K562 (cell line): Measurements from ENCODE around the gene STK32C. TPM values are rescaled to one million over a fixed set of nuclear protein-coding genes. Genes with fewer than 3 reads are reported as not detected.
"Not testable (repeated sequence)": the region's sequence is repeated elsewhere in the genome, so short reads cannot be mapped to it uniquely, and the experiment has no call there.

Experiments
- ATAC-seq: fragments of 200-7000 bp; cut with Tn5 transposase; 3 replicates; pipeline ENCODE4 v1.9.1; 2020; ENCODE audit warnings: moderate library complexity
- BruUV-seq: library from RNA; stranded (reverse); fragments of 400-500 nt; replicated peaks from 2 replicates; lab custom pipeline; 2021; lab: Mats Ljungman, UMichigan
- CTCF ChIA-PET: fragments of 300-600 bp; formaldehyde crosslinking; extraction: SDS; loops from one replicate; lab custom pipeline; 2021; ENCODE audit warnings: low intra/inter-chr PET ratio; lab: Yijun Ruan, JAX
- POLR2A ChIA-PET: fragments of 300-600, 350-650 bp; sonication (Branson Sonifier 250); formaldehyde crosslinking; extraction: SDS; loops from one replicate; lab custom pipeline; 2021; ENCODE audit warnings: antibody characterized with exemption, inconsistent platforms; lab: Yijun Ruan, JAX
- DNase-seq, 4 experiments: peaks; one replicate each; pipeline versions ENCODE4 v3.0.0 to v3.0.0-alpha.2; 2011 to 2018; ENCODE audit warnings: low spot score in 3 of 4, mixed read lengths in 3 of 4; ENCODE audit errors: extremely low read depth in 1 of 4
- FAIRE-seq: peaks from 2 replicates; lab custom pipeline; 2011; peaks lifted over from hg19 to GRCh38; lab: Jason Lieb, UNC
- H2AFZ ChIP-seq: 2 replicates; pipeline ENCODE4 v1.6.0; 2011; ENCODE audit warnings: low read depth, low read length, control low read depth, inconsistent platforms
- H3K27ac ChIP-seq: fragments of 200-600 bp; 3 replicates; pipeline ENCODE4 v1.8.0; 2011; ENCODE audit warnings: low read depth, mild to moderate bottlenecking, control low read depth, inconsistent platforms, low read length, moderate library complexity, mixed read lengths; ENCODE audit errors: extremely low read depth
- H3K27me3 ChIP-seq, 2 experiments: fragments of 300-600 bp in 1 of 2; 2 replicates in 1 of 2; 3 replicates in 1 of 2; pipeline versions ENCODE4 v1.6.0 to v1.8.0; 2011; ENCODE audit warnings: inconsistent platforms in 2 of 2, low read length in 2 of 2, mild to moderate bottlenecking in 1 of 2, mixed read lengths in 1 of 2, moderate library complexity in 1 of 2; ENCODE audit not compliant: control insufficient read depth in 2 of 2, insufficient read depth in 2 of 2
- H3K36me3 ChIP-seq: fragments of 300-600 bp; 3 replicates; pipeline ENCODE4 v1.8.0; 2011; ENCODE audit warnings: mild to moderate bottlenecking, low read length, inconsistent platforms; ENCODE audit not compliant: control insufficient read depth, insufficient read depth
- H3K4me1 ChIP-seq, 2 experiments: fragments of 200-600 bp in 1 of 2; replicated peaks in 1 of 2; 2 replicates in 1 of 2; 3 replicates in 1 of 2; pipeline versions ENCODE4 v1.5.1 to v1.8.0; 2011; ENCODE audit warnings: inconsistent platforms in 2 of 2, low read length in 2 of 2, mild to moderate bottlenecking in 1 of 2, mixed read lengths in 1 of 2, moderate library complexity in 1 of 2; ENCODE audit not compliant: control insufficient read depth in 2 of 2, insufficient read depth in 2 of 2
- H3K4me2 ChIP-seq: 2 replicates; pipeline ENCODE4 v1.6.1; 2011; ENCODE audit warnings: low read length, control low read depth, inconsistent platforms, mixed read lengths; ENCODE audit not compliant: insufficient read depth
- H3K4me3 ChIP-seq: fragments of 200-600 bp; sonication (generic), shearing (Covaris generic); 2 replicates; pipeline ENCODE4 v1.5.1; 2016; ENCODE audit warnings: control low read depth, inconsistent platforms
- H3K79me2 ChIP-seq: fragments of 200-600 bp; 3 replicates; pipeline ENCODE4 v1.8.0; 2011; ENCODE audit warnings: low read length, inconsistent platforms; ENCODE audit not compliant: control insufficient read depth, insufficient read depth
- H3K9ac ChIP-seq, 2 experiments: 2 replicates each; pipeline versions ENCODE4 v1.6.0 to v1.6.1; 2011; ENCODE audit warnings: low read depth in 2 of 2, low read length in 2 of 2, control low read depth in 1 of 2, inconsistent platforms in 1 of 2, mild to moderate bottlenecking in 1 of 2, mixed read lengths in 1 of 2; ENCODE audit not compliant: insufficient read depth in 1 of 2
- H3K9me1 ChIP-seq: one replicate; pipeline ENCODE4 v1.6.0; 2011; ENCODE audit warnings: inconsistent platforms, mild to moderate bottlenecking, low read length, moderate library complexity; ENCODE audit not compliant: control insufficient read depth, insufficient read depth
- H3K9me3 ChIP-seq: replicated peaks from 2 replicates; pipeline ENCODE4 v1.5.1; 2011; ENCODE audit warnings: low read depth, low read length, inconsistent platforms; ENCODE audit not compliant: control insufficient read depth, insufficient read depth
- H4K20me1 ChIP-seq: replicated peaks from 2 replicates; pipeline ENCODE4 v1.6.1; 2011; ENCODE audit warnings: low read length, inconsistent platforms, mixed read lengths; ENCODE audit not compliant: control insufficient read depth, insufficient read depth
- BRF1 ChIP-seq: IDR thresholded peaks from 3 replicates; pipeline ENCODE4 v1.6.1; 2011; ENCODE audit warnings: borderline replicate concordance, mild to moderate bottlenecking; ENCODE audit not compliant: insufficient read length; ENCODE audit errors: extremely low read depth
- DEAF1 ChIP-seq: fragments of 450-650 bp; formaldehyde crosslinking; IDR thresholded peaks from 2 replicates; pipeline ENCODE4 v1.4.0; 2020; ENCODE audit warnings: mild to moderate bottlenecking, moderate library complexity
- U2AF2 ChIP-seq: fragments of 200-400 bp; formaldehyde crosslinking; optimal IDR thresholded peaks from 2 replicates; pipeline ENCODE3; 2017; ENCODE audit warnings: low read depth, mild to moderate bottlenecking, low read length
- ZNF165 ChIP-seq: fragments of 250-450 bp; sonication (Bioruptor Pico); IDR thresholded peaks from 2 replicates; pipeline ENCODE4 v1.4.0; 2020; ENCODE audit warnings: borderline replicate concordance
- WGBS: fragments of 100-300 bp; shearing (Covaris generic); methylation state at CpG from one replicate; pipeline ENCODE4 v1.1.6; 2016; ENCODE audit warnings: low coverage, mixed read lengths; ENCODE audit not compliant: insufficient coverage; ENCODE audit errors: missing lambda C conversion rate; 5-methylcytosine and 5-hydroxymethylcytosine counted together
- in situ Hi-C: fragments of 300-500 bp; cut with MboI; formaldehyde crosslinking; loops from 4 replicates; pipeline ENCODE4 v1.15.0; 2018; ENCODE audit warnings: inconsistent platforms, mixed read lengths
- intact Hi-C: fragments of 100-400 bp; cut with micrococcal nuclease; formaldehyde crosslinking; loops from 2 replicates; pipeline ENCODE4 v1.14.2; 2022
- polyA plus RNA-seq, 8 experiments: library from polyadenylated mRNA; depleted of rRNA in 4 of 8; stranded (reverse) in 5 of 8; unstranded in 3 of 8; fragments of >200 nt; fragmentation: Nextera tagmentation in 2 of 8; fragmentation: Illumina TruSeq in 1 of 8; extraction: Ambion mirVana in 2 of 8; extraction: Trizol in 1 of 8; gene quantifications; 2 replicates each; pipeline versions ENCODE4 v1.2.1 to v1.2.3, GENCODE V29; 2011 to 2014; ENCODE audit warnings: inconsistent platforms in 1 of 8, missing spikeins in 1 of 8
- total RNA-seq, 7 experiments: library from RNA; depleted of rRNA in 6 of 7; stranded (reverse); fragments of >200 nt in 6 of 7; fragmentation: Illumina TruSeq in 2 of 7; extraction: Trizol in 2 of 7; gene quantifications; 2 replicates each; pipeline versions ENCODE4 v1.2.1 to v1.2.3, GENCODE V29; 2011 to 2021; ENCODE audit warnings: low replicate concordance in 1 of 7

STK32C gene
- total and polyA plus RNA-seq, 9 of the 15 experiments (the other 6 are each of a cell fraction or from before 2014, with no cell fraction given): 1.5 to 20.9 (median 6.5) TPM

- CTCF ChIA-PET: no interaction called here
- Histone ChIP-seq H3K4me2 (no peak overlapping the region), H3K9me1 (no peaks in the 10 kb centered on the region), H3K36me3 (no peaks in the 10 kb centered on the region), H4K20me1 (no peaks in the 10 kb centered on the region), H3K4me3 (no peak overlapping the region), H3K27me3 (peaks cover 2 to 41% of the 10 kb centered on the region in 2 experiments; a peak in 3 of 5 replicates), H3K27ac (no peak overlapping the region), H3K4me1 (no peaks in the 10 kb centered on the region; a peak in 2 of 5 replicates), H3K79me2 (no peaks in the 10 kb centered on the region), H3K9me3 (no peaks in the 10 kb centered on the region), H3K9ac (no peak overlapping the region), H2AFZ (no peak overlapping the region)
- FAIRE-seq: no peak
- intact Hi-C loops (no loop called here), in situ Hi-C loops (no loop called here)
- BruUV-seq: no TSS peak
- no peak for DNase-seq
- TF ChIP-seq ZNF165 (CRISPR knock-in tag): no peak
- no peak for TF ChIP-seq DEAF1 (CRISPR knock-in tag)
- TF ChIP-seq U2AF2: no peak
- TF ChIP-seq BRF1: no peak
- POLR2A ChIA-PET: no interaction called here
- 5% methylated on average over 15 of the region's 21 CpGs for WGBS
- ATAC-seq: no peak
These were observed 38.2 kb downstream of the STK32C start for GRCh38 chr10:132269266-132270230.

DNA sequence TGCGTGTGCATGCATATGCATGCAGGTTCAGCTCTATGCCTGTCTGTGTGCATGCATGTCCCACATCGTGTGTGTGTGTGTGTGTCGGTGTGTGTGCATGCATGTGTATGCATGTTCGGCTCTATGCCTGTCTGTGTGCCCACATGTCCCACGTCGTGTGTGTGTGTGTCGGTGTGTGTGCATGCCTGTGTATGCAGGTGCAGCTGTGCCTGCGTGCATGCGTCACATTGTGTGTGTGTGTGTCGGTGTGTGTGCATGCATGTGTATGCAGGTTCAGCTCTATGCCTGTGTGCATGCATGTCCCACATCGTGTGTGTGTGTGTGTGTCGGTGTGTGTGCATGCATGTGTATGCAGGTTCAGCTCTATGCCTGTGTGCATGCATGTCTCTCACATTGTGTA is 39.8 kb downstream of the STK32C start:
- CTCF ChIA-PET, H2AFZ ChIP-seq, H3K79me2 ChIP-seq, H3K4me1 ChIP-seq, H3K4me3 ChIP-seq, BruUV-seq, POLR2A ChIA-PET, H3K27ac ChIP-seq, H4K20me1 ChIP-seq, intact Hi-C loops, ATAC-seq, H3K9me1 ChIP-seq, FAIRE-seq, H3K9ac ChIP-seq, DNase-seq, in situ Hi-C loops, H3K4me2 ChIP-seq, H3K9me3 ChIP-seq, H3K36me3 ChIP-seq: not testable (repeated sequence)
- H3K27me3 ChIP-seq: peaks cover 3 to 38% of the 10 kb centered on the region in 2 experiments; a peak in 3 of 5 replicates
- 32% methylated on average over 11 of the region's 12 CpGs for WGBS
